NCI-H2107 (cell line): ENCODE measurements around the gene SKP2.

Experiments used
- DNase-seq: peaks from one replicate; lab custom pipeline; 2025; lab: John Stamatoyannopoulos, UW

Gene SKP2

GRCh38 chr5:36199620-36200019, 47.7 kb downstream of the SKP2 start:
- no peak for DNase-seq

DNA sequence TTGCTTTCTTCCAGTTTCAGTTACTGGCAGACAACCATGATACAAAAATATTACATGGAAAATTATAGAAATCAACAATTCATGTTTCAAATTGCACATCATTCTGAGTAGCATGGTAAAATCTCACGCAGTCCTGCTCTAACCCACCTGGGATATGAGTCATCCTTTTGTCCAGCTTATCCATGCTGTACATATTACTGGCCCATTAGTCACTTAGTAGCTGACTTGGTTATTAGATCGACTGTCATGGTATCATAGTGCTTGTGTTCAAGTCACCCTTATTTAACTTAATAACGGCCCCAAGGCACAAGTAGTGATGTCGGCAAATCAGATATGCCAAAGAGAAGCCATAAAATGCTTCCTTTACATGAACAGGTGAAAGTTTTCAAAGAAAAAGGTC, 48.6 kb downstream of the SKP2 start:
- no peak for DNase-seq

DNA sequence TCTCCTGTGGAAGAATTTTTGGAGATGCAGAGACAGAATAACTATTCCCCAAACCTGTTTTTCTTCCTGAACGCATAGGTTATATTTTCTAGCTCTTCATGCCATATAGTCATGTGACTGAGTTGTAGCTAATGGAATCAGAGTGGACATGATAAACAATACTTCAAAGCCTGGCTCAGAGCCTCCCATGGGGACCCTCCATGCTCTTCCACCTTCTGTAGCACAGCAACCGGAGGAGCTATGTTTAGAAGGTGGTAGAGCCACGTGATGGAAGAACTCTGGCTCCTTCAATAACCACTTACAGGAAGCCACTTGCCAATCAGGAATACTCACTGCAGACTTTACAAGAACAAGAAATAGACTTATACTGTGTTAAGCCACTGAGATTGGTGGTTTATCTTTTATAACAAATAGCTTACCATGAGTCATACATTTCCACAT, 50.6 kb downstream of the SKP2 start:
- DNase-seq, result no peak

DNA sequence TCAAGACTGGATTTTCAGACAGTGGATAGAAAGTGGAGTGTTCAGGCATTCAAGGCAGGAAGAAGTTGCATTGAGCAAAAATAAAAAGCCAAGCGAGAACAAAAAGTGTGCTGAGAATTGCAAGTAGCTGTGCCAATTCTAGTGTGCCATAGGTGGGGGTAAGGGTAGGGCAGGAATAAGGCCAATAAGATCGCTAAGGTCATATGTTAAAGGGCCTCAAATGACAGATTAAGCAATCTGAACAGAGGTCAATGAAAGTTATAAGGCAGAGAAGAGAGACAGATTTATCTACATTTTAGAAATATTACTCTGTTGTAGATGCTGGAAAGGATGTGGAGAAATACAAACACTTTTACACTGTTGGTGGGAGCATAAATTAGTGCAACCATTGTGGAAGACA, 53.4 kb downstream of the SKP2 start:
- no peak for DNase-seq

DNA sequence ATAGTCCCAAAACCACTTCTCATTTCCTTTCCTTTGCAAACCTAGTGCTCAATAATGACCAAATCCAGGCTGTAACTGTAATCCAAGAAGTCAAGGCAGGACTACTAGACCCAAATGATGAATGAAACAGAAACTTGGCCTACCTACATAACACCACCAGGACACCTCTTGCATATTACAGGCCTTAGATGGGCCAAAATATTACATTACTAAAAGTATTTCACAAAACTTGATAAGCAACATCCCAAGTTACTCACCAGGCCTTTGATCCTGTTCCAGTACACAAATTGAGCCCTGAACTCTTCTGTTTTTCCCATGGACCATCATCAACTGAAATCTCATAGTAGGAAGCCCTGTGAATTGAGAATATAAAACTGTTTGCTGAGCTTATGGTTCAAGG, 55.0 kb downstream of the SKP2 start:
- no peak for DNase-seq

DNA sequence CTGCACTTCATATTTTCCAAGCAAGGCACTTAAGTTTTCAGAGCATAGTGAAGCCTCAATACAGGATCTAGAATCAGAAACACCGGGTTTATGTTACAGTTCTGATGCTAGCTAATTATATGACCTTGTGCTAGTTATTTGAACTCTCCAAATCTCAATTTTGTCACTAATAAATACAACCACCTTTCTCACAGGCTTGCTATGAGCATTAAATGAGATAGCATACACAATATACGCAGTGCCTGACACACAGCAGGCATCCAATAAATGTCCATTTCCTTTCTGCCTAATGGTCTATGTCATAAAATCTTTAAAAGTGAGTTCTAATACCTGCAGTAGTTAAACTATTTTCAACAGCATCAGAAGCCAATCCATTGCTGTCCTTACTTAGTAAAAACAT, 56.9 kb downstream of the SKP2 start:
- DNase-seq, result no peak

DNA sequence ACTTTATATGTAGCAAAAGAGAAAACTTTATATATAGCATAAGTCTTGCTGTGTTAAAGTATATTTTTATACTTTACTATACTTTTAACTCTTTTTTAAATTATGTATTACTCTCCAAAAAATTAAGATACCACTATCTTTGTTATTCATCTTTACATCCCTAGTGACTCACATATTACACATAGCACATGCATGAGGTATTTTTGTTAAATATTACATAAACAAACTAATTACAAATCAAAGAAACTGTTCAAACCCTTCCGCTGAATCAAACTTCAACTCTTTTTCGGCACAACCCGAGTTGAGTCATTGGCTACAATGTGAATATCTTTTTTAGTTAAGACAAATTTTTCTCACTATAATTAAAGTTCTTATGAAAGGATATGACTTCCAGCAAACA, 57.8 kb downstream of the SKP2 start:
- DNase-seq, result no peak

DNA sequence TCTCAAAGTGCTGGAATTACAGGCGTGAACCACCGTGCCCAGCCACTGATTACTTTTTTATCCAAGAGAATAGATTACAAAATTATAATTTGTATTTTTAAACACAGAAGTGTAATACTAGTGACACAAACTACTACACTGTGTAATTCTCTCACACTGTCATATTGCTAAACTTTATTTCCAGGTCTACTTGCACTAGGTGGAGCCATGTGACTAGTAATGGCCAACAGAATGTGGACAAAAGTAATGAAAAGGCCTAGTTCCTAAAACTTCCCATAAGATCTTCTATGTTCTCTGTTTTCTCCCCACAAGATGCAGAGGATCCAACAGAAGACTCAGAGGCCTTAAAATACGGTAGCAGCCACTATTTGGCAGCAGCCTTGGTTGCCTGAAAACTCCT, 62.5 kb downstream of the SKP2 start:
- no peak for DNase-seq

GRCh38 chr5:36215910-36216309, 64.0 kb downstream of the SKP2 start:
- DNase-seq, result no peak

- no peak for DNase-seq
Measured at GRCh38 chr5:36217567-36217966, 65.7 kb downstream of the SKP2 start.

DNA sequence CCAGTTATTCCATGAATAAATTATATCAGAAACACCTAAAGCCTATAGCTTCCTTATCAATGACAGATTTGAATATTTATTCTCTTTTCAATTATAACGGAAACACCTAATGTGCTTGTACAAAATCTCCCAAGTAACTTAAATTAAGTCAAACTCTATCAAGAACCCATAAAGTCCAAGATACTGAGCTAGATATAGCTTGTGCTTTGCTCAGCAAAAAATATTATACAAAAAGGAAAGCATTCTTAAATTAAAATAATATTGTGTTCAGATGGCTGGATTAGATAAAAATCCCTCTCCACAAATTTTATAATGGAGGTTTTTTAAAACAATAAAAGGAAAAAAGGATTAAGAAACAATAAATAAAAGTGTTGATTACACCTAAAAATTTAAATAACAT, 66.1 kb downstream of the SKP2 start:
- DNase-seq, result no peak

- DNase-seq, result no peak
Measured at GRCh38 chr5:36222620-36223019, 70.7 kb downstream of the SKP2 start.

DNA sequence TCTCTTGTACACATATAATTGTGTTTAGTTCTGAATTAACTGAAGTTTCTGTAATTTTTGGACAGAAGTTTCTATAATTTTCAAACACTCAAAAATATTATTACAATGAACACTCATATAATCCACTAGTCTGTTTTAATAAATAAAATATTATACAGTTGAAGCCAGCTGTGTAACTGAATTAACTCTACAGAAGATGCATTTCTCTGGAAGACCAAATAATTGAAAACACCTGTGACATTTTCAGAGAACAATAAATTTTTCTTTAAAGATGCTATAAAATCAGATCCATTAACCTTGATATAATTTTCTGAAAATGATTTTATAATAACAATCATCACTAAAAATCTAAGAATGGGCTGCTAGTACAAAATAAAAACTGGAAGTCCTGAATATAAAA, 75.1 kb downstream of the SKP2 start:
- DNase-seq, result no peak

- DNase-seq, result no peak
Measured at GRCh38 chr5:36228505-36228904, 76.6 kb downstream of the SKP2 start.

DNA sequence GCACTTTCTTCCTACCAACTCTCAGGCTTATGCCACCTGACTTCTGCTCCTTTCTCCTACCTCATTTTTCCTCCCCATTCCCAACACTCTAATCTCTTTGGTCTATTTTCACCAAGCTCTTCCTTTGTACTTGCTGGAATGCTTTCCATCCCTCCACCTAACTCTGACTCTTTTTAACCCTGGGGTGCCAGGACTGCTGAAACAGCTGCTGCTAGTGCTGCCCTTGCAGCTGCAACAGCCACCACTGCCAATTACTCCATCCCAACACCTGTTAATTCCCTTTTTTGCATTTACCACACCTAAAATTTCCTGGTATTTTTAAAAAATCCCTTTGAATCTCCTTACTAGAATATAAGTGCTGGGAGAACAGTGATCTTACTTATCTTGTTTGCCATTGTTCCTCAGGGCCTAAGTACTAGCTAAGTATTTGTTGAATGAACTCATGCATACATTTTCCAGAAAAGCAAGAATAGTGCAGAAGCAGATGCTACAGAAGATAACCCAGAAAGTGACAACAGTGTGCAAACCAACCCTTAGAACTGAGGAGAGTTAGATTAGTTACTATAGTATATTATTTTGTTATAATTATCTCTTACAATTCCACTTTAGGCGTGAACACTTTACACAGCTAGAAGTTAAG, 78.4 kb downstream of the SKP2 start:
- no peak for DNase-seq

DNA sequence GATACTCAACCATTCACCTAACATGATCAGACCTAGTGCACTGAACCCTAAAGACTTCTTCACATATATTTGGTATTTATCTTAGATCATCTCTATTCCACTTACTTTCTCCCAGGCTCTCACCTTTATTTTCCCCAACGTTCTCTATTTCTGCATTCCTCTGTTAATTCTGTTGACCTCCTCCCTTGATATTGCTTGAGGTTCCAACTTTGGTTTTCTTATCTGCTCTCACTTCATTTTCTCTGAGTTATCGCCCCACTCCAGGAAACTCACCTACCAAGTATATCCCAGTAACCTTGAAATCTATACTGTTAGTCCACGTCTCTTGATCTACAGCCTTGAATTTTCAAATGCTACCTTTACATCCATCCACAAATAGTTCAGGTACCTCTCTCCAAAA, 80.6 kb downstream of the SKP2 start:
- no peak for DNase-seq
